Body of pancreas (tissue), 4 donors: ENCODE data around the gene STX18. TPM values are rescaled to one million over a fixed set of nuclear protein-coding genes. Genes with fewer than 3 reads are reported as not detected.

Experiments
- ATAC-seq: fragments of 150-250 bp; one replicate; pipeline ENCODE4 v1.9.1; 2016
- DNase-seq, 4 donors: peaks; one replicate each; pipeline ENCODE4 v3.0.0-alpha.2; 2019
- H3K27ac ChIP-seq, 4 donors: fragments of 200-600 bp; sonication (generic); 1 replicate in 3 of 4; 2 replicates in 1 of 4; pipeline versions ENCODE4 v1.5.1 to v1.6.1; 2016 to 2019; ENCODE audit warnings: mild to moderate bottlenecking in 1 of 4, mixed read lengths in 1 of 4, moderate library complexity in 1 of 4
- H3K27me3 ChIP-seq, 2 donors: fragments of 200-600 bp; sonication (generic); one replicate each; pipeline ENCODE4 v1.6.0; 2016; ENCODE audit warnings: mild to moderate bottlenecking in 1 of 2
- H3K36me3 ChIP-seq, 2 donors: fragments of 200-600 bp; sonication (generic); replicated peaks in 1 of 2; 2 replicates each; pipeline ENCODE4 v1.5.1; 2016; ENCODE audit warnings: low read depth in 2 of 2; ENCODE audit not compliant: insufficient read depth in 1 of 2
- H3K4me1 ChIP-seq: fragments of 200-600 bp; sonication (generic); one replicate; pipeline ENCODE4 v1.6.0; 2016
- H3K4me3 ChIP-seq, 2 donors: fragments of 200-600 bp; sonication (generic); 1 replicate in 1 of 2; 2 replicates in 1 of 2; pipeline ENCODE4 v1.5.1; 2016 to 2019
- H3K9me3 ChIP-seq, 3 donors: fragments of 200-600 bp; sonication (generic); 1 replicate in 2 of 3; 2 replicates in 1 of 3; pipeline ENCODE4 v1.5.1; 2016
- CTCF ChIP-seq, 7 experiments: fragments of 450-650 bp in 4 of 7; fragments of 200-600 bp in 3 of 7; sonication (generic) in 3 of 7; IDR thresholded peaks; one replicate each; pipeline ENCODE4 v1.5.1; 2016 to 2019; ENCODE audit warnings: antibody characterized with exemption in 7 of 7
- POLR2A ChIP-seq, 3 donors: fragments of 450-650 bp; IDR thresholded peaks; one replicate each; pipeline ENCODE4 v1.6.1; 2016; ENCODE audit warnings: antibody characterized with exemption in 3 of 3, mild to moderate bottlenecking in 2 of 3
- WGBS, 2 donors: methylation state at CpG; one replicate each; pipeline ENCODE4 v1.1.5; 2017; 5-methylcytosine and 5-hydroxymethylcytosine counted together
- intact Hi-C: fragments of 100-400 bp; cut with DNase I; formaldehyde crosslinking; loops from one replicate; pipeline ENCODE4 v1.15.1; 2023
- total RNA-seq, 2 donors: library from RNA; depleted of rRNA; stranded (reverse); fragments of >200 nt; gene quantifications; one replicate each; pipeline ENCODE4 v1.1.0, GENCODE V29; 2016

Gene STX18
- total RNA-seq, 2 donors from 2014 or later = 13.5 to 53.4 TPM

GRCh38 chr4:4396628-4397440 is 145.0 kb downstream of the STX18 start:
- TF ChIP-seq CTCF (IDR thresholded peaks at IDR 0.05) (no peak), POLR2A (IDR thresholded peaks at IDR 0.05) (no peak)
- Histone ChIP-seq H3K27me3 (no peaks in the 10 kb centered on the region), H3K4me3 (no peak overlapping the region), H3K4me1 (no peaks in the 10 kb centered on the region), H3K36me3 (no peaks in the 10 kb centered on the region), H3K27ac (no peak overlapping the region), H3K9me3 (no peaks in the 10 kb centered on the region)
- DNase-seq (no peak), ATAC-seq (no peak)
- 50 to 52% methylated on average over 19 of the region's 19 CpGs for WGBS, 2 donors
- intact Hi-C loops = no loop called here

GRCh38 chr4:4395849-4396627 is 145.8 kb downstream of the STX18 start:
- Histone ChIP-seq H3K27ac (no peak overlapping the region), H3K36me3 (no peaks in the 10 kb centered on the region), H3K27me3 (no peaks in the 10 kb centered on the region), H3K4me1 (no peaks in the 10 kb centered on the region), H3K4me3 (no peak overlapping the region), H3K9me3 (no peaks in the 10 kb centered on the region)
- DNase-seq (no peak), ATAC-seq (no peak)
- 21% methylated on average over 21 to 26 of the region's 26 CpGs for WGBS, 2 donors
- intact Hi-C loops = no loop called here
- TF ChIP-seq CTCF (IDR thresholded peaks at IDR 0.05) = no peak
- no peak for TF ChIP-seq POLR2A (IDR thresholded peaks at IDR 0.05)

- ATAC-seq = no peak
- no peaks in the 10 kb centered on the region for H3K36me3 ChIP-seq
- H3K9me3 ChIP-seq = no peaks in the 10 kb centered on the region
- H3K4me3 ChIP-seq = no peak overlapping the region
- no peaks in the 10 kb centered on the region for H3K27me3 ChIP-seq
- no peaks in the 10 kb centered on the region for H3K4me1 ChIP-seq
- intact Hi-C loops = no loop called here
- no peak for DNase-seq
- H3K27ac ChIP-seq = no peak overlapping the region
- TF ChIP-seq CTCF (IDR thresholded peaks at IDR 0.05) (no peak), POLR2A (IDR thresholded peaks at IDR 0.05) (no peak)
- WGBS, 2 donors = 49 to 58% methylated on average over 9 of the region's 9 CpGs
Measured at GRCh38 chr4:4395371-4395770, 146.5 kb downstream of the STX18 start.

- WGBS, 2 donors = 54 to 61% methylated on average over 7 to 9 of the region's 9 CpGs
Measured at GRCh38 chr4:4394644-4395043, 147.2 kb downstream of the STX18 start.

More at GRCh38 chr4:4394644-4395043, 147.2 kb downstream of the STX18 start:
- DNase-seq (no peak), ATAC-seq (no peak)
- no peaks in the 10 kb centered on the region for H3K9me3 ChIP-seq
- no peak overlapping the region for H3K4me3 ChIP-seq
- no peaks in the 10 kb centered on the region for H3K36me3 ChIP-seq
- intact Hi-C loops = no loop called here
- no peak overlapping the region for H3K27ac ChIP-seq
- H3K27me3 ChIP-seq = no peaks in the 10 kb centered on the region
- TF ChIP-seq POLR2A (IDR thresholded peaks at IDR 0.05) = no peak
- TF ChIP-seq CTCF (IDR thresholded peaks at IDR 0.05) = no peak
- no peaks in the 10 kb centered on the region for H3K4me1 ChIP-seq
